Lower leg skin (tissue), 4 donors: Measurements from ENCODE around the gene MAGEB17. TPM values are rescaled to one million over a fixed set of nuclear protein-coding genes. Genes with fewer than 3 reads are reported as not detected.
"Not testable (repeated sequence)": the region's sequence is repeated elsewhere in the genome, so short reads cannot be mapped to it uniquely, and the experiment has no call there.

Source experiments
- DNase-seq, 2 donors: peaks; one replicate each; pipeline ENCODE4 v3.0.0-alpha.2; 2019; ENCODE audit warnings: low spot score in 2 of 2
- H3K4me3 ChIP-seq: fragments of 200-600 bp; sonication (generic); 2 replicates; pipeline ENCODE4 v1.5.1; 2017; ENCODE audit warnings: mild to moderate bottlenecking, low read depth; ENCODE audit not compliant: poor library complexity, severe bottlenecking
- CTCF ChIP-seq, 3 donors: fragments of 450-650 bp; IDR thresholded peaks; one replicate each; pipeline ENCODE4 v1.5.1; 2016; ENCODE audit warnings: antibody characterized with exemption in 3 of 3, mild to moderate bottlenecking in 3 of 3, moderate library complexity in 2 of 3
- POLR2A ChIP-seq, 2 donors: fragments of 450-650 bp; IDR thresholded peaks; one replicate each; pipeline ENCODE4 v1.6.1; 2016 to 2017; ENCODE audit warnings: antibody characterized with exemption in 2 of 2, mild to moderate bottlenecking in 1 of 2, moderate library complexity in 1 of 2
- WGBS, 2 donors: methylation state at CpG; one replicate each; pipeline ENCODE4 v1.1.5; 2018; 5-methylcytosine and 5-hydroxymethylcytosine counted together
- intact Hi-C: fragments of 100-400 bp; cut with DNase I; formaldehyde crosslinking; loops from one replicate; pipeline ENCODE4 v1.15.0; 2023; ENCODE audit warnings: low total_unique reads
- total RNA-seq, 4 donors: library from RNA; depleted of rRNA; stranded (reverse); fragments of >200 nt; gene quantifications; one replicate each; pipeline ENCODE4 v1.1.0, GENCODE V29; 2016

MAGEB17 gene
- total RNA-seq, 4 donors from 2014 or later: not detected

- intact Hi-C loops: no loop called here
- 36 to 46% methylated on average over 2 to 4 of the region's 4 CpGs for WGBS, 2 donors
- TF ChIP-seq POLR2A (IDR thresholded peaks at IDR 0.05) (no peak), CTCF (IDR thresholded peaks at IDR 0.05) (no peak)
- no peak for DNase-seq
- H3K4me3 ChIP-seq: no peak overlapping the region
Observed at GRCh38 chrX:16140448-16140847, 26.8 kb upstream of the MAGEB17 start.

GRCh38 chrX:16140983-16141382 is 26.3 kb upstream of the MAGEB17 start:
- intact Hi-C loops: no loop called here
- DNase-seq: no peak
- H3K4me3 ChIP-seq: no peak overlapping the region
- TF ChIP-seq POLR2A (IDR thresholded peaks at IDR 0.05) (no peak), CTCF (IDR thresholded peaks at IDR 0.05) (no peak)

- no peak overlapping the region for H3K4me3 ChIP-seq
- intact Hi-C loops: no loop called here
- no peak for DNase-seq
- no peak for TF ChIP-seq CTCF (IDR thresholded peaks at IDR 0.05)
- no peak for TF ChIP-seq POLR2A (IDR thresholded peaks at IDR 0.05)
- WGBS, 2 donors: 78 to 84% methylated on average over 4 of the region's 4 CpGs
Observed at GRCh38 chrX:16141422-16142245, 25.6 kb upstream of the MAGEB17 start.

GRCh38 chrX:16142246-16142558 is 25.1 kb upstream of the MAGEB17 start:
- no peak for TF ChIP-seq CTCF (IDR thresholded peaks at IDR 0.05)
- TF ChIP-seq POLR2A (IDR thresholded peaks at IDR 0.05): no peak
- no peak for DNase-seq
- H3K4me3 ChIP-seq: no peak overlapping the region
- intact Hi-C loops: no loop called here

GRCh38 chrX:16143968-16144367 is 23.3 kb upstream of the MAGEB17 start:
- intact Hi-C loops: no loop called here
- TF ChIP-seq POLR2A (IDR thresholded peaks at IDR 0.05): no peak
- no peak for TF ChIP-seq CTCF (IDR thresholded peaks at IDR 0.05)
- no peak for DNase-seq
- no peak overlapping the region for H3K4me3 ChIP-seq

- 51 to 56% methylated on average over 2 of the region's 2 CpGs for WGBS, 2 donors
- TF ChIP-seq CTCF (IDR thresholded peaks at IDR 0.05): no peak
- TF ChIP-seq POLR2A (IDR thresholded peaks at IDR 0.05): no peak
- intact Hi-C loops: no loop called here
Observed at GRCh38 chrX:16144420-16144819, 22.9 kb upstream of the MAGEB17 start.

GRCh38 chrX:16145093-16145492 is 22.2 kb upstream of the MAGEB17 start:
- intact Hi-C loops, H3K4me3 ChIP-seq, DNase-seq: not testable (repeated sequence)
- 50 to 73% methylated on average over 1 of the region's 1 CpG for WGBS, 2 donors

More at GRCh38 chrX:16144420-16144819, 22.9 kb upstream of the MAGEB17 start:
- H3K4me3 ChIP-seq: no peak overlapping the region
- DNase-seq: no peak
